ENCODE results near the gene WWC2. TPM values are rescaled to one million over a fixed set of nuclear protein-coding genes. Genes with fewer than 3 reads are reported as not detected.
"Not testable (repeated sequence)": the region's sequence is repeated elsewhere in the genome, so short reads cannot be mapped to it uniquely, and the experiment has no call there.

The WWC2 gene
- total RNA-seq, 1 donor from 2014 or later: 24.6 TPM

DNA sequence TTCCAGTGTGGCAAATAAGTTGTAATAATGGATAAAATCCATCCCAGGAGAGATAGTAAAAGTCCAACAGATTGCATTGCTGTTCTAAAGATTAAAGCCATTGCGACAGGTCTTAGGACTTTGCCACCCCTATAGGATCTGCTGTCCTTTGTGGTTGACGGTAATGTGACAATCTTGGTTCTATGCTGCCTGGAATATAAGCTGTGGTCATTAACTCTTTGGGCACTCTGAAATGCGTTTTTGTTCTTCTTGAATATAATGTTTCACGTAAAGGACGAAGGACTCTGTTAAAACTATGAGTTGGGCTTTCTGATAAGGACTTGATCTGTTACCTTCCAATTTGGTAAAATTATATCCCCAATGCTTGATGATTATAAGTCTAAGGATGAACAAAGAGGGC lies 223.3 kb downstream of the WWC2 start, which contains the start of gene CLDN24:
Gene CLDN24 (minus strand): TSS at position 101 of the 400 bp plus-strand sequence. CDS start 0 bp downstream, at position 101.
- no peak within 1 kb of the TSS for H3K4me3 Mint-ChIP-seq
- peaks cover 7% of the 10 kb centered on the region for H3K27me3 Mint-ChIP-seq
- H3K27ac Mint-ChIP-seq: no peak within 1 kb of the TSS

DNA sequence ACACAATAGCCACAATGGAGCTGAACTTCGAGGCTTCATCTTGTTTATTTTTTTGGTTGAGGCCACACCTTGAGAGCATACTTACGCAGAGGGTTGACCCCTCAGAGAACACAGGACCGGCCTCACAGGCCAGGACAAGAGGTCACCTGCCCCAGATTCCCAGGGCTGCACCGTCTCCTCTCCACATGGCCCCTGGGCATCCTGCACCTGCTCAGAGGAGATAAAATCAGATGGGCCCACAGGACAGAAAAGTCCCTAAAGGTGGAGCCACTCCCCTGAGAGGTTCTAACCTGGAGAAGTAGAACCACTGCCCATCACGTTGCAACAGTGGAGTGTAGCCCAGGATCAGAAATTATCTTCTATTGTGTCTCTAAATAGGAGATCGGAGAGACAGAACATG lies 224.2 kb downstream of the WWC2 start:
- TF ChIP-seq, protein P1, sequence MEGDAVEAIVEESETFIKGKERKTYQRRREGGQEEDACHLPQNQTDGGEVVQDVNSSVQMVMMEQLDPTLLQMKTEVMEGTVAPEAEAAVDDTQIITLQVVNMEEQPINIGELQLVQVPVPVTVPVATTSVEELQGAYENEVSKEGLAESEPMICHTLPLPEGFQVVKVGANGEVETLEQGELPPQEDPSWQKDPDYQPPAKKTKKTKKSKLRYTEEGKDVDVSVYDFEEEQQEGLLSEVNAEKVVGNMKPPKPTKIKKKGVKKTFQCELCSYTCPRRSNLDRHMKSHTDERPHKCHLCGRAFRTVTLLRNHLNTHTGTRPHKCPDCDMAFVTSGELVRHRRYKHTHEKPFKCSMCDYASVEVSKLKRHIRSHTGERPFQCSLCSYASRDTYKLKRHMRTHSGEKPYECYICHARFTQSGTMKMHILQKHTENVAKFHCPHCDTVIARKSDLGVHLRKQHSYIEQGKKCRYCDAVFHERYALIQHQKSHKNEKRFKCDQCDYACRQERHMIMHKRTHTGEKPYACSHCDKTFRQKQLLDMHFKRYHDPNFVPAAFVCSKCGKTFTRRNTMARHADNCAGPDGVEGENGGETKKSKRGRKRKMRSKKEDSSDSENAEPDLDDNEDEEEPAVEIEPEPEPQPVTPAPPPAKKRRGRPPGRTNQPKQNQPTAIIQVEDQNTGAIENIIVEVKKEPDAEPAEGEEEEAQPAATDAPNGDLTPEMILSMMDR (conservative IDR thresholded peaks at IDR 0.05): no peak
- H3K4me3 Mint-ChIP-seq: no peak overlapping the region
- H3K4me1 Mint-ChIP-seq (ENCODE audit: unreplicated experiment): peaks cover 13% of the 10 kb centered on the region
- peaks cover 7% of the 10 kb centered on the region for H3K27me3 Mint-ChIP-seq
- H3K9me3 Mint-ChIP-seq: peaks cover 6% of the 10 kb centered on the region
- no peak for DNase-seq (ENCODE audit: extremely low spot score, unreplicated experiment)
- H3K27ac Mint-ChIP-seq: no peak overlapping the region
- peaks cover 19% of the 10 kb centered on the region for H3K36me3 Mint-ChIP-seq

More for the DNA sequence above, 223.3 kb downstream of the WWC2 start, which contains the start of gene CLDN24:
- no peak for DNase-seq (ENCODE audit: extremely low spot score, unreplicated experiment)
- Mint-ChIP-seq H3K4me1 (ENCODE audit: unreplicated experiment) (peaks cover 13% of the 10 kb centered on the region), H3K36me3 (peaks cover 19% of the 10 kb centered on the region), H3K9me3 (peaks cover 6% of the 10 kb centered on the region)
- TF ChIP-seq, protein P1 (conservative IDR thresholded peaks at IDR 0.05): no peak

DNA sequence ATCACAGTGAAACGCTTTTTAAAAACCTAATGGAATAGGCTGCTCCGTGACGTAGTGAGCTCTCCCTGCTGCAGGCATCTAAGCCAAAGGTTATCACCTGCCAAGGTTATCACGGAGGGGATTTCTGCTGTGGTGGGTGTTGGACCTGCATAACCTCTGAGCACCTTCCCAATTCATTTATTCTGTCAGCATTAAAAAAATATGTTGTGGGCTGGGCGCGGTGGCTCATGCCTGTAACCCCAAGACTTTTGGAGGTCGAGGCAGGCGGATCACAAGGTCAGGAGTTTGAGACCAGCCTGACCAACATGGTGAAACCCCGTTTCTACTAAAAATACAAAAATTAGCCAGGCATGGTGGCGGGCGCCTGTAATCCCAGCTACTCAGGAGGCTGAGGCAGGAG lies 225.0 kb downstream of the WWC2 start:
- not testable (repeated sequence) for DNase-seq (ENCODE audit: extremely low spot score, unreplicated experiment); H3K4me3 Mint-ChIP-seq; H3K9me3 Mint-ChIP-seq; H3K27ac Mint-ChIP-seq; H3K27me3 Mint-ChIP-seq
- H3K4me1 Mint-ChIP-seq (ENCODE audit: unreplicated experiment): peaks cover 13% of the 10 kb centered on the region
- H3K36me3 Mint-ChIP-seq: peaks cover 14% of the 10 kb centered on the region

DNA sequence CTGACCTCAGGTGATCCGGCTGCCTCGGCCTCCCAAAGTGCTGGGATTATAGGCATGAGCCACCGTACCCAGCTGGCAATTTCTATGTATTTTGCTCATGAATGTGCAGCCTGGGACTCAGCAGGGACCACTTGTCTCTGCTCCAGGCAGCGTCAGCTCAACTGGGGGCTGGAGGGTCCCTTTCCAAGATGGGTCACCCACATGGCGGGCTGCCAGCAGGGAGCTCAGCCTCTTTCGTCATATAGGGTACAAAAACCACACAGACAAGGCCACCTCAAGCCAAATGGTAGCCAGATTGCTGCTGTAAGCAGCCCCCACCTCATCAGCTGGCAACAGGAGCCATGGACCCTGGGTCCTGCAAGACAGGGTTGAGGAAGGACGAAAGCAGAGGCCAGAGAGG lies 225.6 kb downstream of the WWC2 start:
- H3K4me3 Mint-ChIP-seq: no peak overlapping the region
- H3K36me3 Mint-ChIP-seq: peaks cover 11% of the 10 kb centered on the region
- no peak overlapping the region for H3K27ac Mint-ChIP-seq
- peaks cover 6% of the 10 kb centered on the region for H3K9me3 Mint-ChIP-seq
- TF ChIP-seq, protein P1 (conservative IDR thresholded peaks at IDR 0.05): no peak
- H3K27me3 Mint-ChIP-seq: peaks cover 7% of the 10 kb centered on the region
- peaks cover 13% of the 10 kb centered on the region for H3K4me1 Mint-ChIP-seq (ENCODE audit: unreplicated experiment)
- DNase-seq (ENCODE audit: extremely low spot score, unreplicated experiment): no peak

DNA sequence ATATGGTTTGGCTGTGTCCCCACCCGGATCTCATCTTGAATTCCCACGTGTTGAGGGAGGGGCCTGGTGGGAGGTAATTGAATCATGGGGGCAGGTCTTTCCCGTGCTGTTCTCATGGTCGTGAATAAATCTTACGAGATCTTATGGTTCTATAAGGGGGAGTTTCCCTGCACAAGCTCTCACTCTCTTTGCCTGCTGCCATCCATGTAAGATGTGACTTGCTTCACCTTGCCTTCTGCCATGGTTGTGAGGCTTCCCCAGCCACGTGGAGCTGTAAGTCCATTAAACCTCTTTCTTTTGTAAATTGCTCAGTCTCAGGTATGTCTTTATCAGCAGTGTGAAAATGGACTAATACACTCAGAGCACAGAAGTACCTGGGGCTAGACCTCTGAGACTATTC lies 227.3 kb downstream of the WWC2 start:
- not testable (repeated sequence) for DNase-seq (ENCODE audit: extremely low spot score, unreplicated experiment); H3K4me1 Mint-ChIP-seq (ENCODE audit: unreplicated experiment); H3K27ac Mint-ChIP-seq; H3K36me3 Mint-ChIP-seq; H3K4me3 Mint-ChIP-seq; H3K9me3 Mint-ChIP-seq; H3K27me3 Mint-ChIP-seq

DNA sequence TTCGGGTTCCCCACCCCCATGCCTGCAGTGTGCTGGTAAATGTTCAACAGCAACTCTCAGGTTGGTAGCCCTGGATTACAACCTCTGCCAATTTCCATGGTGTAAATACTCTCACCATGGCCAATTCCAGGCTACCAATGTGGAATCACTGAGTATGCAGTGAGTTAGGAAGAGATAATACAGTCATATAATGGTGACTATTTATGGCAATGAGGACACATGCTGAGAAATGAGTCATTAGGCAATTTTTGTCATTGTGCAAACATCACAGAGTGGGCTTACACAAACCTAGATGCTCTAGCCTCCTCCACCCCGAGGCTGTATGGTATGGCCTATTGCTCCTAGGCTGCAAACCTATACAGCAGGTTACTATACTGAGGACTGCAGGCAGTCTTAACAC lies 227.8 kb downstream of the WWC2 start:
- Mint-ChIP-seq H3K4me1 (ENCODE audit: unreplicated experiment) (no peaks in the 10 kb centered on the region), H3K27me3 (peaks cover 8% of the 10 kb centered on the region), H3K9me3 (peaks cover 6% of the 10 kb centered on the region), H3K36me3 (peaks cover 7% of the 10 kb centered on the region), H3K27ac (no peak overlapping the region), H3K4me3 (no peak overlapping the region)
- TF ChIP-seq, protein P1 (conservative IDR thresholded peaks at IDR 0.05): no peak
- DNase-seq (ENCODE audit: extremely low spot score, unreplicated experiment): no peak

DNA sequence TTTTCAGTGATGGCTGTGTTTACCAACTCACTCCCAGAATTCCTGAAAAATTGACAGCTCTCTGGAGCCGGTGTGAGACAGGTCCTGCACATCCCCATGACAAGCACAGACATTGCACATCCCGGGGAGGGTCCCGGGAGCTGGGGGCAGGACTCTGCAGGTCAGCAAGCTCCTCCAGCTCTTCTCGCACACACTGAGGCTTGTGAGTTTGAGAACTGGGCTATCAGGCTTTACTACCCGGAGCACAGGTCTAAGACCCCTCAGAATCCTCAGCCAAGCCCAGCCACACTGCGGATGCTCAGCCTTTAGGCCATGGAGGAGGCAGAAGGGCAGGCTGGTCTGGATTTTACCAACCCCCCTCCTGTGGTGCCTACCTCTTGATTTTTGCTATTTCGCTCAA lies 228.8 kb downstream of the WWC2 start:
- TF ChIP-seq, protein P1 (conservative IDR thresholded peaks at IDR 0.05): no peak
- Mint-ChIP-seq H3K4me1 (ENCODE audit: unreplicated experiment) (no peaks in the 10 kb centered on the region), H3K9me3 (peaks cover 6% of the 10 kb centered on the region), H3K27ac (no peak overlapping the region), H3K36me3 (peaks cover 5% of the 10 kb centered on the region), H3K4me3 (no peak overlapping the region), H3K27me3 (peaks cover 12% of the 10 kb centered on the region)
- DNase-seq (ENCODE audit: extremely low spot score, unreplicated experiment): no peak

All from type B pancreatic cell (in vitro differentiated cells).